ENCODE data around the gene DPH7.

Gene DPH7

DNA sequence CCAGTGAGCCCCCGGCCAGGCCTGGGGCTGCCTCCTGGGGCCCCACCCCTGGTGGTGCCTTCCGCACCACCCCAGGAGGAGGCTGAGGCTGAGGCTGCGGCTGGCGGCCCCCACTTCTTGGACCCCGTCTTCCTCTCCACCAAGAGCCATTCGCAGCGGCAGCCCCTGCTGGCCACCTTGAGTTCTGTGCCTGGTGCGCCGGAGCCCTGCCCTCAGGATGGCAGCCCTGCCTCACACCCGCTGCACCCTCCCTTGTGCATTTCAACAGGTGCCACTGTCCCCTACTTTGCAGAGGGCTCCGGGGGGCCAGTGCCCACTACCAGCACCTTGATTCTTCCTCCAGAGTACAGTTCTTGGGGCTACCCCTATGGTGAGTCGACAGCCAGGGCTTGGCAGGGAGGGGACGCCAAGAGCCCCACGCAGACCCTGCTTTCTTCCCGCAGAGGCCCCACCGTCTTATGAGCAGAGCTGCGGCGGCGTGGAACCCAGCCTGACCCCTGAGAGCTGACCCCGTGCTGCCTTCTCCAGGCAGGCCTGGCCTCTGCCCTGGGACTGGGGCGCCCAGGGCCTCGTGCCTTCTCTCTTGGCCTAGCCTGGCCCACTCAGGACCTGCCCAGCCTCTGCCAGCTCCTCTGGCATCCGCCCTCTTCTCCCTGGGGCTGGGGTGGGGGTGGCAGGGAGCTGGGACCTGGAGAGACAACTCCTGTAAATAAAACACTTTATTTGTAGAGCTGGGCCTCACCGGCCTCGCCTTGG lies 36.1 kb upstream of the DPH7 start:
- no peak for ATAC-seq (ENCODE audit: insufficient read depth, low read depth)
- Histone ChIP-seq H3K27me3 (ENCODE audit: insufficient read depth, low read length, poor library complexity) (no peaks in the 10 kb centered on the region), H3K79me2 (ENCODE audit: insufficient read depth, low read length) (peaks cover 36% of the 10 kb centered on the region), H3K4me2 (ENCODE audit: insufficient read depth, low read length) (no peak overlapping the region), H3K4me3 (ENCODE audit: low read depth in 1 of 2, low read length in 2 of 2) (no peak overlapping the region), H3K9ac (ENCODE audit: low read depth, low read length) (no peak overlapping the region), H3K9me3 (ENCODE audit: insufficient read depth, low read length, severe bottlenecking) (no peaks in the 10 kb centered on the region), H3K4me1 (ENCODE audit: insufficient read depth, low read length) (peaks cover 21% of the 10 kb centered on the region), H2AFZ (ENCODE audit: low read depth, low read length) (no peak overlapping the region), H3K36me3 (ENCODE audit: insufficient read depth, low read length) (peaks cover 48% of the 10 kb centered on the region), H3K27ac (ENCODE audit: low read length) (no peak overlapping the region), H4K20me1 (ENCODE audit: insufficient read depth, low read length) (peaks cover 32% of the 10 kb centered on the region)
- TF ChIP-seq CTCF (IDR thresholded peaks at IDR 0.05; ENCODE audit: borderline replicate concordance, extremely low read depth, low read length, poor library complexity, severe bottlenecking): peak; percentile 15
- no peak for TF ChIP-seq EZH2 (IDR thresholded peaks at IDR 0.05; ENCODE audit: borderline replicate concordance, low read depth, low read length, severe bottlenecking)
- DNase-seq: no peak

GRCh38 chr9:137613738-137614523 lies 35.2 kb upstream of the DPH7 start:
- H3K4me3 ChIP-seq (ENCODE audit: low read depth in 1 of 2, low read length in 2 of 2): no peak overlapping the region
- no peak overlapping the region for H3K9ac ChIP-seq (ENCODE audit: low read depth, low read length)
- peaks cover 32% of the 10 kb centered on the region for H4K20me1 ChIP-seq (ENCODE audit: insufficient read depth, low read length)
- TF ChIP-seq EZH2 (IDR thresholded peaks at IDR 0.05; ENCODE audit: borderline replicate concordance, low read depth, low read length, severe bottlenecking) (no peak), CTCF (IDR thresholded peaks at IDR 0.05; ENCODE audit: borderline replicate concordance, extremely low read depth, low read length, poor library complexity, severe bottlenecking) (no peak)
- no peaks in the 10 kb centered on the region for H3K27me3 ChIP-seq (ENCODE audit: insufficient read depth, low read length, poor library complexity)
- no peak overlapping the region for H3K4me2 ChIP-seq (ENCODE audit: insufficient read depth, low read length)
- no peaks in the 10 kb centered on the region for H3K9me3 ChIP-seq (ENCODE audit: insufficient read depth, low read length, severe bottlenecking)
- H2AFZ ChIP-seq (ENCODE audit: low read depth, low read length): no peak overlapping the region
- no peak for ATAC-seq (ENCODE audit: insufficient read depth, low read depth)
- H3K27ac ChIP-seq (ENCODE audit: low read length): no peak overlapping the region
- H3K36me3 ChIP-seq (ENCODE audit: insufficient read depth, low read length): peaks cover 48% of the 10 kb centered on the region
- H3K79me2 ChIP-seq (ENCODE audit: insufficient read depth, low read length): peaks cover 29% of the 10 kb centered on the region
- no peak for DNase-seq
- peaks cover 18% of the 10 kb centered on the region for H3K4me1 ChIP-seq (ENCODE audit: insufficient read depth, low read length)

DNA sequence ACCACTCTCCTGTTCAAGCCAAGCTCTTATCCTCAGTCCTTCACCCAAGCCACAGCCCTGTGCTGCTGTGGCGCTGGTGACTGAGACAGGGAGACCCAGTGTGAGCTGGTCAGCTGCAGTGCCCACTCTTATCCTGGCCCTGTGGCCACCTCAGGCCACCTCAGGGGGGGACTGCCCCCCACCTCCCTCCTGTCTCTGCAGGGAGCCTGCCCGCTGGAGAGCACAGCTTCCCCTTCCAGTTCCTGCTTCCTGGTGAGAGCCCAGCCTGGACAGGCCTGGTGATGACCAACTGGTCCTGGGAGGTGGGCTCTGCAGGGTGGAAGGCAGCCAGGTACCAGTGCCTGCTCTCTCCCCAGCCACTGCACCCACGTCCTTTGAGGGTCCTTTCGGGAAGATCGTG lies 34.5 kb upstream of the DPH7 start:
- peaks cover 32% of the 10 kb centered on the region for H4K20me1 ChIP-seq (ENCODE audit: insufficient read depth, low read length)
- H2AFZ ChIP-seq (ENCODE audit: low read depth, low read length): no peak overlapping the region
- peaks cover 50% of the 10 kb centered on the region for H3K36me3 ChIP-seq (ENCODE audit: insufficient read depth, low read length)

More for the DNA sequence above, 34.5 kb upstream of the DPH7 start:
- Histone ChIP-seq H3K79me2 (ENCODE audit: insufficient read depth, low read length) (peaks cover 28% of the 10 kb centered on the region), H3K4me2 (ENCODE audit: insufficient read depth, low read length) (no peak overlapping the region), H3K9ac (ENCODE audit: low read depth, low read length) (no peak overlapping the region), H3K4me1 (ENCODE audit: insufficient read depth, low read length) (peaks cover 18% of the 10 kb centered on the region), H3K9me3 (ENCODE audit: insufficient read depth, low read length, severe bottlenecking) (no peaks in the 10 kb centered on the region), H3K27me3 (ENCODE audit: insufficient read depth, low read length, poor library complexity) (no peaks in the 10 kb centered on the region), H3K27ac (ENCODE audit: low read length) (no peak overlapping the region; the same call in 1 of the 2 replicates), H3K4me3 (ENCODE audit: low read depth in 1 of 2, low read length in 2 of 2) (no peak overlapping the region)
- DNase-seq (no peak), ATAC-seq (ENCODE audit: insufficient read depth, low read depth) (no peak)
- TF ChIP-seq CTCF (IDR thresholded peaks at IDR 0.05; ENCODE audit: borderline replicate concordance, extremely low read depth, low read length, poor library complexity, severe bottlenecking): no peak
- no peak for TF ChIP-seq EZH2 (IDR thresholded peaks at IDR 0.05; ENCODE audit: borderline replicate concordance, low read depth, low read length, severe bottlenecking)

All from DND-41 (cell line).